Spleen (tissue), 7 donors: Measurements from ENCODE around the gene PTMS.

Experiments
- POLR2A ChIP-seq, 3 donors: fragments of 450-650 bp; IDR thresholded peaks; one replicate each; pipeline ENCODE4 v1.5.1; 2017; ENCODE audit warnings: antibody characterized with exemption in 3 of 3, mild to moderate bottlenecking in 1 of 3
- TF ChIP-seq, protein P1 (sequence below), 11 experiments: fragments of 200-600 bp in 7 of 11; fragments of 450-650 bp in 4 of 11; sonication (generic) in 4 of 11; IDR thresholded peaks in 8 of 11; conservative IDR thresholded peaks in 3 of 11; 1 replicate in 7 of 11; 2 replicates in 4 of 11; pipeline versions ENCODE4 v1.4.0 to v1.8.0; 2016 to 2021; ENCODE audit warnings: antibody characterized with exemption in 11 of 11, inconsistent platforms in 4 of 11, mild to moderate bottlenecking in 1 of 11
- donor health status: DM: no; HTN: no; CAD: no; lungs with moderate emphysema.
- donor health status: DM: no; HTN: no; CAD: no.
- donor health status: DM: no; HTN: no; CAD: no.

DNA sequence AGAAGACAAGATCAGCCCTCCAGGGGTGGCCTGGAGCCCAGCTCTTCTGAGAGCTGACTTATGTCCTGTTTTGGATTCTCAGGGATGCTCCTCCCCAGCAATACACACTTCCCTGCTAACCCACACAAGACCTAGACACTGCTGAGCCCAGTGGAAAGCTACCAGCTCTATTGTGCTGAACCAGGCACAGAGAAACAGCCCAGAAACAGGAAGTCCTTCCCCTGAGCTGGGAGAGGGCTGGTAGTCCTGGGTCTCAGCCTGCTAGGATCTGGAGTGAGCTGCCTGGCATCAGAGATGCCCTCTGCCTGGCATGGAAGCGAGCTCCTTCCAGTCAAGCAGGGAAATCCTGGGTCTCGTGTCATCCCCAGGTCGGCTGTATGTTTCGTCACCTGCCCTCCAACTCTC, 4.9 kb downstream of the PTMS start:
- TF ChIP-seq, protein P1, sequence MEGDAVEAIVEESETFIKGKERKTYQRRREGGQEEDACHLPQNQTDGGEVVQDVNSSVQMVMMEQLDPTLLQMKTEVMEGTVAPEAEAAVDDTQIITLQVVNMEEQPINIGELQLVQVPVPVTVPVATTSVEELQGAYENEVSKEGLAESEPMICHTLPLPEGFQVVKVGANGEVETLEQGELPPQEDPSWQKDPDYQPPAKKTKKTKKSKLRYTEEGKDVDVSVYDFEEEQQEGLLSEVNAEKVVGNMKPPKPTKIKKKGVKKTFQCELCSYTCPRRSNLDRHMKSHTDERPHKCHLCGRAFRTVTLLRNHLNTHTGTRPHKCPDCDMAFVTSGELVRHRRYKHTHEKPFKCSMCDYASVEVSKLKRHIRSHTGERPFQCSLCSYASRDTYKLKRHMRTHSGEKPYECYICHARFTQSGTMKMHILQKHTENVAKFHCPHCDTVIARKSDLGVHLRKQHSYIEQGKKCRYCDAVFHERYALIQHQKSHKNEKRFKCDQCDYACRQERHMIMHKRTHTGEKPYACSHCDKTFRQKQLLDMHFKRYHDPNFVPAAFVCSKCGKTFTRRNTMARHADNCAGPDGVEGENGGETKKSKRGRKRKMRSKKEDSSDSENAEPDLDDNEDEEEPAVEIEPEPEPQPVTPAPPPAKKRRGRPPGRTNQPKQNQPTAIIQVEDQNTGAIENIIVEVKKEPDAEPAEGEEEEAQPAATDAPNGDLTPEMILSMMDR (IDR thresholded peaks at IDR 0.05 in 8 of 11, conservative IDR thresholded peaks at IDR 0.05 in 3 of 11), result no peak
- no peak for TF ChIP-seq POLR2A (IDR thresholded peaks at IDR 0.05)
